IMR-90 (cell line): ENCODE results near the gene PPP2R1B.

Experiments
- BHLHE40 ChIP-seq: fragments of 150-350 bp; IDR thresholded peaks from 2 replicates; pipeline ENCODE4 v1.6.1; 2016; ENCODE audit warnings: mild to moderate bottlenecking, low read depth, low read length
- CEBPB ChIP-seq: IDR thresholded peaks from 2 replicates; pipeline ENCODE4 v1.6.1; 2012; ENCODE audit warnings: low read depth, low read length, improper control_type of control experiment
- CHD1 ChIP-seq: IDR thresholded peaks from 2 replicates; pipeline ENCODE4 v1.6.1; 2012; ENCODE audit warnings: low read depth, low read length, improper control_type of control experiment
- FOS ChIP-seq: fragments of 150-350 bp; IDR thresholded peaks from 2 replicates; pipeline ENCODE4 v1.6.1; 2016; ENCODE audit warnings: low read depth, low read length
- MXI1 ChIP-seq: IDR thresholded peaks from 2 replicates; pipeline ENCODE4 v1.6.1; 2012; ENCODE audit warnings: low read depth, mild to moderate bottlenecking, low read length, moderate library complexity, borderline replicate concordance
- NFE2L2 ChIP-seq: fragments of 150-350 bp; IDR thresholded peaks from 2 replicates; pipeline ENCODE4 v1.6.1; 2016; ENCODE audit warnings: low read depth, mild to moderate bottlenecking, low read length
- POLR2A ChIP-seq: IDR thresholded peaks from 2 replicates; pipeline ENCODE4 v1.6.1; 2012; ENCODE audit warnings: mild to moderate bottlenecking, low read depth, low read length
- RFX5 ChIP-seq: IDR thresholded peaks from 2 replicates; pipeline ENCODE4 v1.8.0; 2012; ENCODE audit warnings: low read depth, mild to moderate bottlenecking, low read length, moderate library complexity
- SMC3 ChIP-seq: fragments of 150-350 bp; IDR thresholded peaks from 2 replicates; pipeline ENCODE4 v1.6.1; 2016; ENCODE audit warnings: low read depth, mild to moderate bottlenecking, antibody characterized with exemption, low read length, moderate library complexity
- TF ChIP-seq, protein P1 (sequence below): conservative IDR thresholded peaks from 2 replicates; pipeline ENCODE4 v1.5.1; 2012; ENCODE audit warnings: mild to moderate bottlenecking, low read depth, low read length, improper control_type of control experiment
- TF ChIP-seq, protein P2 (sequence below): fragments of 150-350 bp; IDR thresholded peaks from 2 replicates; pipeline ENCODE4 v1.6.1; 2017; ENCODE audit warnings: mild to moderate bottlenecking, antibody characterized with exemption, low read length, low read depth
- TF ChIP-seq, protein P3 (sequence below): fragments of 150-350 bp; IDR thresholded peaks from 2 replicates; pipeline ENCODE4 v1.6.1; 2016; ENCODE audit warnings: low read depth, mild to moderate bottlenecking, low read length, moderate library complexity, borderline replicate concordance

DNA sequence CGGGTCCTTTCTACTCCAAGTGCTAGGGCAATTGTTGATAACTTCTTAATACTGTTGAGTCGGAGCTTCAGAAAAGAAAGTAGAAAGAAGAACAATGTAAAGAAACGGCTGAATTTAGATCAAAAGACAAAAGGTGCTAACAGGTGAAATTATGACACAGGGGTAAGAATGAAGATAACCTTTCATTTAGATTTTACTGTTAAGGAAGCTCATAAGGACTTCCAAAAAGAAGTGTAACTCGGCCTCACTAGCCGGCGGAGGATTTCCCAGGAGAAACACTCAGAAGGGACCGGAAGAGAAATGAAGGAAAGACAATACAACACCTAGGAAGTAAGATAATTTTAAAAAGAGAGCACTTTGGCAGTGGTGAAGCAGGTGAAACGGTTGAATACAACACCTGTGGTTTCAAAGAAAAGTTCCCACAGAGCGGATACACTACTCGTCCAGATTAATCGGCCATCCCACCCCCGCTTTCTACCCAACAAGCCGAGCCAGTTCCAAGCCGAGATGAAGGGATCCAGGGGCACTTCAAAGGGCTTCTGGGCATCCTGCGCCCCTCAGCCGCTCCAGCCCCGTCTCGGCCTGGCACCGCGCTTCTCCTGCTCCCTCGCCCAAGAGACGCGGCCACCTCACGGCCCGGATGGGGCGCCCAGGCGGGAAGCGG is 737 bp downstream of the PPP2R1B start:
- TF ChIP-seq, protein P1, sequence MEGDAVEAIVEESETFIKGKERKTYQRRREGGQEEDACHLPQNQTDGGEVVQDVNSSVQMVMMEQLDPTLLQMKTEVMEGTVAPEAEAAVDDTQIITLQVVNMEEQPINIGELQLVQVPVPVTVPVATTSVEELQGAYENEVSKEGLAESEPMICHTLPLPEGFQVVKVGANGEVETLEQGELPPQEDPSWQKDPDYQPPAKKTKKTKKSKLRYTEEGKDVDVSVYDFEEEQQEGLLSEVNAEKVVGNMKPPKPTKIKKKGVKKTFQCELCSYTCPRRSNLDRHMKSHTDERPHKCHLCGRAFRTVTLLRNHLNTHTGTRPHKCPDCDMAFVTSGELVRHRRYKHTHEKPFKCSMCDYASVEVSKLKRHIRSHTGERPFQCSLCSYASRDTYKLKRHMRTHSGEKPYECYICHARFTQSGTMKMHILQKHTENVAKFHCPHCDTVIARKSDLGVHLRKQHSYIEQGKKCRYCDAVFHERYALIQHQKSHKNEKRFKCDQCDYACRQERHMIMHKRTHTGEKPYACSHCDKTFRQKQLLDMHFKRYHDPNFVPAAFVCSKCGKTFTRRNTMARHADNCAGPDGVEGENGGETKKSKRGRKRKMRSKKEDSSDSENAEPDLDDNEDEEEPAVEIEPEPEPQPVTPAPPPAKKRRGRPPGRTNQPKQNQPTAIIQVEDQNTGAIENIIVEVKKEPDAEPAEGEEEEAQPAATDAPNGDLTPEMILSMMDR: no peak
- TF ChIP-seq NFE2L2 (no peak), MXI1 (no peak), CHD1 (no peak), FOS (no peak), POLR2A (no peak), SMC3 (no peak), BHLHE40 (no peak), RFX5 (no peak), CEBPB (no peak)
- TF ChIP-seq, protein P2, sequence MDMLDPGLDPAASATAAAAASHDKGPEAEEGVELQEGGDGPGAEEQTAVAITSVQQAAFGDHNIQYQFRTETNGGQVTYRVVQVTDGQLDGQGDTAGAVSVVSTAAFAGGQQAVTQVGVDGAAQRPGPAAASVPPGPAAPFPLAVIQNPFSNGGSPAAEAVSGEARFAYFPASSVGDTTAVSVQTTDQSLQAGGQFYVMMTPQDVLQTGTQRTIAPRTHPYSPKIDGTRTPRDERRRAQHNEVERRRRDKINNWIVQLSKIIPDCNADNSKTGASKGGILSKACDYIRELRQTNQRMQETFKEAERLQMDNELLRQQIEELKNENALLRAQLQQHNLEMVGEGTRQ: no peak
- TF ChIP-seq, protein P3, sequence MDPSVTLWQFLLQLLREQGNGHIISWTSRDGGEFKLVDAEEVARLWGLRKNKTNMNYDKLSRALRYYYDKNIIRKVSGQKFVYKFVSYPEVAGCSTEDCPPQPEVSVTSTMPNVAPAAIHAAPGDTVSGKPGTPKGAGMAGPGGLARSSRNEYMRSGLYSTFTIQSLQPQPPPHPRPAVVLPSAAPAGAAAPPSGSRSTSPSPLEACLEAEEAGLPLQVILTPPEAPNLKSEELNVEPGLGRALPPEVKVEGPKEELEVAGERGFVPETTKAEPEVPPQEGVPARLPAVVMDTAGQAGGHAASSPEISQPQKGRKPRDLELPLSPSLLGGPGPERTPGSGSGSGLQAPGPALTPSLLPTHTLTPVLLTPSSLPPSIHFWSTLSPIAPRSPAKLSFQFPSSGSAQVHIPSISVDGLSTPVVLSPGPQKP: no peak
